SK-N-MC (cell line): ENCODE data around the gene DUSP22.

Experiments
- EZH2 ChIP-seq: fragments of 200-600 bp; sonication (generic); IDR thresholded peaks from one replicate; pipeline ENCODE4 v1.6.1; 2017; ENCODE audit warnings: antibody characterized with exemption
- FOXP2 ChIP-seq: optimal IDR thresholded peaks from 2 replicates; pipeline ENCODE3; 2011; ENCODE audit warnings: mild to moderate bottlenecking, moderate library complexity; ENCODE audit not compliant: insufficient read depth; ENCODE audit errors: extremely low read length, control extremely low read depth
- POLR2AphosphoS5 ChIP-seq: IDR thresholded peaks from 2 replicates; pipeline ENCODE4 v1.6.1; 2012; ENCODE audit warnings: mild to moderate bottlenecking, low read depth, low read length, borderline replicate concordance

DNA sequence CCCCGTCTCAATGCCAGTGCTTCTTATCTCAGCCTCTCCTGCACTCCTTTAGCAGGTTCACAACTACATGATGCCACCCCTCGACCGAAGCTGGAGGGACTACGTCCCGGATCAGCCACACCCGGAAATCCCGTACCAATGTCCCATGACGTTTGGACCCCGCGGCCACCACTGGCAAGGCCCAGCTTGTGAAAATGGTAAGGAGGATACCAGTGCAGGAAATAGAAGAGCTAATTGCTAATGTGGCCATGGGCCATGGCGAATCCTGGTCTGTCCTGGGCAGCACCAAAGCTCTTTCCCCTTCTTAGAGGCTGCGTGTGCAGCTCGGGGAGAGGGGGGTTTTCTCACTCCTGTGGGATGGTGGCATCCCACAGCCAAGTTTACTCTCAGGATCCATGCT is 104.8 kb downstream of the DUSP22 start:
- TF ChIP-seq EZH2: no peak
- no peak for TF ChIP-seq FOXP2
- no peak for TF ChIP-seq POLR2AphosphoS5
